GM19438 (cell line): ENCODE measurements around the gene PDZK1.
"Not testable (repeated sequence)": the region's sequence is repeated elsewhere in the genome, so short reads cannot be mapped to it uniquely, and the experiment has no call there.

Experiments
- ATAC-seq: cut with Tn5 transposase; IDR thresholded peaks from one replicate; pipeline ENCODE4 v1.9.1; 2021; ENCODE audit warnings: low read depth; ENCODE audit not compliant: unreplicated experiment

PDZK1 gene

GRCh38 chr1:145665015-145665414 lies 42.2 kb downstream of the PDZK1 start:
- ATAC-seq, result not testable (repeated sequence)

- not testable (repeated sequence) for ATAC-seq
Observed at GRCh38 chr1:145662502-145662901, 44.7 kb downstream of the PDZK1 start.

- ATAC-seq, result not testable (repeated sequence)
Observed at GRCh38 chr1:145656245-145656943, 50.8 kb downstream of the PDZK1 start.

GRCh38 chr1:145643990-145644389 lies 63.2 kb downstream of the PDZK1 start:
- ATAC-seq, result not testable (repeated sequence)

- ATAC-seq, result not testable (repeated sequence)
Observed at GRCh38 chr1:145641886-145642285, 65.3 kb downstream of the PDZK1 start.

- ATAC-seq, result not testable (repeated sequence)
Observed at GRCh38 chr1:145636237-145636636, 70.9 kb downstream of the PDZK1 start.

GRCh38 chr1:145622177-145622576 lies 85.0 kb downstream of the PDZK1 start:
- not testable (repeated sequence) for ATAC-seq
